Measurements from ENCODE around the gene CPHXL2.

CPHXL2 gene

GRCh38 chr16:75635036-75635435, 41.8 kb downstream of the CPHXL2 start:
- DNase-seq: no peak

DNA sequence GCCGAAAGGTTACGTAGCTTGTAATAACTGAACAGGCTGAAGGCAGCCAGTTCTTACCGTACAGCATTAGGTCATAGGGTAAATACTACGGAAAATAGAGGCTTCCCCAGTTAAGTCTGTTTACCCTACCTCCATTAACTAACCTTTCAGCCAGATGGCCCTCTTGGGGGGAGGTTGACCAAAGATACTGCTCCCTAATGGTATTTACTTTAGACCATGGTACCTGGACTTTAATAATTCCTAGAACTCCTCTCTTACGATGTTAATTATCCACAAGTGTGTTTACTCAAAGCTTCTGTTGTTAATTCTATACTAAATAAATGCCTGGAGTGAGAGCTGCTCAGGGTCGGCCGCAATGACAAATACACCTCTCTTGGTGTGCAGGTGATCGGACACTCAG, 44.0 kb downstream of the CPHXL2 start:
- DNase-seq: no peak

- DNase-seq: no peak
Observed at GRCh38 chr16:75630052-75630451, 46.8 kb downstream of the CPHXL2 start.

DNA sequence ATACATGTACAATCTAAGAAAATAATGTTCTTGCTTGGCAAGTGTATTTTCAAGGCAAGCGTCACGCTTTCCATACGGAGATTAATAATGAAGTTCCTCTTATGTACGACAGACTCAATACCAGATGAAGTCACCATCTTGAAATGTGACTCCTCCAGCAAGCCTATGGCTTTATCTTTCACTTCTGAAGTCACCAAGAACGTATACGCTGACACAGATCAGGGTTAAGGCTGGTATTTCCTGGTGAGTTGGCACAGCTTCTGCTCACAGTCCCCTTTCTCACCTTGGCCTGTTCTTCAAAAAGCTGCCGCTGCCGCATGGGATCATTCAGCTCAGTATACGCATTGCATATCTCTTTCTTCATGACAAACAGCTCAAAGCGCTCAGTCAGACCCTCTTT, 47.7 kb downstream of the CPHXL2 start:
- no peak for DNase-seq

DNA sequence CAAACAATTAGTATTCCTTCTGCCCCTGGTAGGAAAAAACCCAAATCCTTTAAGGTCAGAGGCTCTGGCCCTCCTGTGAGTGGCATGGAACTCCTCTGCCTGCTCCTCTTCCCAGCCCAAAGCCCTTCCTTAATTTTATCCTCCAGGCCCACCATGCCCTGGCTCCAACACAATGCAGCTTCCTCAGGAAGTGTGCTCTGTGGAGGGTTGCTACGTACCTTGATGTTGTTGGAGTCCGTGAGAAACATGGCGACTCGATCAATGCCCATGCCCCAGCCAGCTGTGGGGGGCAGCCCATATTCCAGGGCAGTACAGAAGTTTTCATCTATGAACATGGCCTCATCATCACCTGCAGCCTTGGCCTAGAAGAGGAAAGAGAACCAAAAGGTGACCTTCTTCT, 48.5 kb downstream of the CPHXL2 start:
- no peak for DNase-seq

- DNase-seq: no peak
Observed at GRCh38 chr16:75627851-75628250, 49.0 kb downstream of the CPHXL2 start.

- no peak for DNase-seq
Observed at GRCh38 chr16:75626806-75627205, 50.0 kb downstream of the CPHXL2 start.

GRCh38 chr16:75624921-75625334, 51.9 kb downstream of the CPHXL2 start:
- no peak for DNase-seq

GRCh38 chr16:75622761-75623605, 53.8 kb downstream of the CPHXL2 start, which contains the start of gene ADAT1:
Gene ADAT1, minus strand, starts transcription at chr16:75623281. Its CDS starts 2,482 bp downstream, at chr16:75620799.
- DNase-seq: peak; percentile 95 to 98

DNA sequence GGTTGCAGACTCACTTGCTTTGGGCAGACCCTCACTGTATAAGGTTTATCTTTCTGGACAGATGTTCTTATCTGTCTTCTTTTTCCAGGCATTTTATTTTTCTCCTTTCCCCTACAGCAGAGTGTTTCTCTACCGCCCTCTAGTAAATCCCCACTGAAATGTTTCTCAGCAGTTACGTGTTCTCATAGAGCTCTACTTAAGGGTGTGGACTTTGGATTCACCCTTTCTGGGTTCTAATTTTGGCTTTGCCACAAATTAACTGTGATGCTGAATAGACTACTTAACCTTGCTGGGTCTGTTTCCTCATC, 55.7 kb downstream of the CPHXL2 start:
- DNase-seq: peak; percentile 32 to 61

GRCh38 chr16:75620326-75621169, 56.3 kb downstream of the CPHXL2 start:
- DNase-seq: no peak

- DNase-seq: no peak
Observed at GRCh38 chr16:75618780-75619179, 58.0 kb downstream of the CPHXL2 start.

GRCh38 chr16:75617121-75617520, 59.7 kb downstream of the CPHXL2 start:
- DNase-seq: no peak

GRCh38 chr16:75616521-75617010, 60.2 kb downstream of the CPHXL2 start:
- no peak for DNase-seq

DNA sequence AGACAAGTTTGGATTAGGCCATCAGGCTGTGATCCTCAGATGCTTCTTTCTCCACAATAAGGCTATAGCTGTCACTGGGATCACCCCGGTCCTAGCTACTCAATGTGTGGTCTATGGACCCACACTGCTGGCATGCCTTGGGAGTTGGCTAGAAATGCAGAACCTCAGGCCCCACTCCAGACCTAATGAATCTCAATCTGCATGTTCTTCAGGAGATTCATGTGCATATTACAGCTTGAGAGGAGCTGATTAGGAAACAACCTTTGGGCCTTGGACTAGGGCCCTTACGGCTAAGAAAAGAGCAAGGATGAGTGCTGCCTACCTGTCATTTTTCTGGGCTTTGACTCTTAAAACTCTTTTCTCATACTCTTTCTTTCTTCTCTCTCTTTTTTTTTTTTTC, 61.2 kb downstream of the CPHXL2 start:
- no peak for DNase-seq

DNA sequence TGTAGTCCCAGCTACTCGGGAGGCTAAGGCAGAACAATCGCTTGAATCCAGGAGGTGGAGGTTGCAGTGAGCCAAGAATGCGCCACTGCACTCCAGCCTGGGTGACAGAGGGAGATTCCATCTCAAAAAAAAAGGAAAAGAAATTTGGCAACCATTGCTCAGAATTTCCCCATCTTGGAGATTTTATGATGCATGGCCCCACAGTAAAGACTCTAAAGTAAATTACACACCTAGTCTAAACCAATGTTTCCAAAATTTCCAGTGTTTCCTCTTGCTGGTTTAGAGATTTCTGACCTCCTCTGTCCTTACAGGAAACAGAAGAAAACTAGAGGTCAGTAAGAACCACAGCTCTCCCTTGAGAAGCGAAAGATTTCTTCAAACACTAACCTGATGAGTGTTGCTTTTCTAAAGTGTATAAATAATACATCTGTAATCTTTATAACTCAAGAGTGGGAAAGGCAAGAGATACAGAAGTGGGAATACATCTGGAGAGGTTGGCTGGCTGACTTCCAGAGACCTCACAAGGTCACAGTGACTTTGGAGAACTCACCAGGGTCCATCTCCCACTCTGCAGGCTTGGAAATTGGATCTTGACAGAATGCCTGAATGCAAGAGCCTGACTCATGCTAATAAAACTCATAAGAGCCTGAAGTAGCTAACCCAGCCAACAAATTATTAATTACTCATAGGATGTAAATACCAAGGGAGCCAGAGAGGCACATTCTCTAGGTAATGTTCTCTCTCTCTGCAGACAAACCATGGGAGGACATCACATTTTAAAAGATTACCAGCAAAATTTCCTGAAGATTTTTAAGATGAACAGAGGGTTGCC, 62.5 kb downstream of the CPHXL2 start:
- DNase-seq: no peak

All from NCI-H524 (cell line).